DND-41 (cell line): Measurements from ENCODE around the gene CTTNBP2.

ENCODE experiments used
- ATAC-seq: fragments of 200-7000 bp; cut with Tn5 transposase; 3 replicates; pipeline ENCODE4 v1.9.1; 2021; ENCODE audit warnings: low read depth; ENCODE audit not compliant: insufficient read depth
- DNase-seq: peaks from one replicate; pipeline ENCODE4 v3.0.0-alpha.2; 2020
- H2AFZ ChIP-seq: 2 replicates; pipeline ENCODE4 v1.6.0; 2012; ENCODE audit warnings: low read depth, low read length
- H3K27ac ChIP-seq: 2 replicates; pipeline ENCODE4 v1.5.1; 2012; ENCODE audit warnings: low read length, inconsistent platforms
- H3K27me3 ChIP-seq: fragments of 200-600 bp; sonication (generic); 2 replicates; pipeline ENCODE4 v1.6.0; 2012; ENCODE audit warnings: low read length, mild to moderate bottlenecking, inconsistent platforms; ENCODE audit not compliant: insufficient read depth, poor library complexity
- H3K36me3 ChIP-seq: 2 replicates; pipeline ENCODE4 v1.5.1; 2012; ENCODE audit warnings: low read length, inconsistent platforms; ENCODE audit not compliant: insufficient read depth
- H3K4me1 ChIP-seq: 2 replicates; pipeline ENCODE4 v1.5.1; 2012; ENCODE audit warnings: mild to moderate bottlenecking, low read length; ENCODE audit not compliant: insufficient read depth
- H3K4me2 ChIP-seq: 2 replicates; pipeline ENCODE4 v1.6.0; 2012; ENCODE audit warnings: mild to moderate bottlenecking, moderate library complexity, low read length, inconsistent platforms; ENCODE audit not compliant: insufficient read depth
- H3K4me3 ChIP-seq, 2 experiments: fragments of 200-600 bp in 1 of 2; shearing (Covaris generic) in 1 of 2; 2 replicates each; pipeline ENCODE4 v1.5.1; 2012 to 2016; ENCODE audit warnings: inconsistent platforms in 2 of 2, low read length in 2 of 2, mild to moderate bottlenecking in 2 of 2, low read depth in 1 of 2, moderate library complexity in 1 of 2
- H3K79me2 ChIP-seq: 2 replicates; pipeline ENCODE4 v1.6.0; 2012; ENCODE audit warnings: low read length, inconsistent platforms; ENCODE audit not compliant: insufficient read depth
- H3K9ac ChIP-seq: 2 replicates; pipeline ENCODE4 v1.6.0; 2012; ENCODE audit warnings: low read depth, mild to moderate bottlenecking, inconsistent platforms, low read length, moderate library complexity
- H3K9me3 ChIP-seq: 2 replicates; pipeline ENCODE4 v1.5.1; 2012; ENCODE audit warnings: low read length, moderate library complexity, mild to moderate bottlenecking, inconsistent platforms; ENCODE audit not compliant: insufficient read depth, severe bottlenecking
- H4K20me1 ChIP-seq: 2 replicates; pipeline ENCODE4 v1.6.0; 2012; ENCODE audit warnings: low read length; ENCODE audit not compliant: insufficient read depth
- EZH2 ChIP-seq: IDR thresholded peaks from 3 replicates; pipeline ENCODE4 v1.6.1; 2012; ENCODE audit warnings: borderline replicate concordance, low read depth, mild to moderate bottlenecking, moderate library complexity, low read length, inconsistent platforms; ENCODE audit not compliant: severe bottlenecking
- TF ChIP-seq, protein P1 (sequence below): IDR thresholded peaks from 2 replicates; pipeline ENCODE4 v1.5.1; 2012; ENCODE audit warnings: borderline replicate concordance, low read length, moderate library complexity, mild to moderate bottlenecking; ENCODE audit not compliant: poor library complexity, severe bottlenecking; ENCODE audit errors: extremely low read depth

Gene CTTNBP2

DNA sequence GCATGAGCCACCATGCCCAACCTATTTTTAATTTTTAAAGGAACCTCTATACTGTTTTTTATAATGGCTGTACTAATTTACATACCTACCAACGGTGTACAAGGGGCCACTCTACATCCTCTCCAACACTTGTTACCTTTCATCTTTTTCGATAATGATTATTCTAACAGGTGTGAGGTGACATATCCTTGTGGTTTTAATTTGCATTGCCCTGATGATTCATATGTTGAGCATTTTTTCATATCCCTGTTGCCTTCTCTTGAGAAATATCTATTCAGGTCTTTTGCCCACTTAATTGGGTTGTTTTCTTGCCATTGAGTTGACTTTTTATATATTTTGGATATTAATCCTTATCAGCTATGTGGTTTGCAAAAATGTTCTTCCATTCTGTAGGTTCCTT lies 167.0 kb downstream of the CTTNBP2 start:
- no peaks in the 10 kb centered on the region for H3K79me2 ChIP-seq
- H3K27me3 ChIP-seq = no peaks in the 10 kb centered on the region
- no peak for TF ChIP-seq EZH2
- TF ChIP-seq, protein P1, sequence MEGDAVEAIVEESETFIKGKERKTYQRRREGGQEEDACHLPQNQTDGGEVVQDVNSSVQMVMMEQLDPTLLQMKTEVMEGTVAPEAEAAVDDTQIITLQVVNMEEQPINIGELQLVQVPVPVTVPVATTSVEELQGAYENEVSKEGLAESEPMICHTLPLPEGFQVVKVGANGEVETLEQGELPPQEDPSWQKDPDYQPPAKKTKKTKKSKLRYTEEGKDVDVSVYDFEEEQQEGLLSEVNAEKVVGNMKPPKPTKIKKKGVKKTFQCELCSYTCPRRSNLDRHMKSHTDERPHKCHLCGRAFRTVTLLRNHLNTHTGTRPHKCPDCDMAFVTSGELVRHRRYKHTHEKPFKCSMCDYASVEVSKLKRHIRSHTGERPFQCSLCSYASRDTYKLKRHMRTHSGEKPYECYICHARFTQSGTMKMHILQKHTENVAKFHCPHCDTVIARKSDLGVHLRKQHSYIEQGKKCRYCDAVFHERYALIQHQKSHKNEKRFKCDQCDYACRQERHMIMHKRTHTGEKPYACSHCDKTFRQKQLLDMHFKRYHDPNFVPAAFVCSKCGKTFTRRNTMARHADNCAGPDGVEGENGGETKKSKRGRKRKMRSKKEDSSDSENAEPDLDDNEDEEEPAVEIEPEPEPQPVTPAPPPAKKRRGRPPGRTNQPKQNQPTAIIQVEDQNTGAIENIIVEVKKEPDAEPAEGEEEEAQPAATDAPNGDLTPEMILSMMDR = no peak
- H4K20me1 ChIP-seq = no peaks in the 10 kb centered on the region
- ATAC-seq (no peak), DNase-seq (no peak)
- no peak overlapping the region for H3K9ac ChIP-seq
- H3K4me3 ChIP-seq = no peak overlapping the region
- H3K36me3 ChIP-seq = no peaks in the 10 kb centered on the region
- H2AFZ ChIP-seq = no peak overlapping the region
- H3K9me3 ChIP-seq = no peaks in the 10 kb centered on the region
- no peak overlapping the region for H3K27ac ChIP-seq
- no peak overlapping the region for H3K4me2 ChIP-seq
- peaks cover 39% of the 10 kb centered on the region for H3K4me1 ChIP-seq

DNA sequence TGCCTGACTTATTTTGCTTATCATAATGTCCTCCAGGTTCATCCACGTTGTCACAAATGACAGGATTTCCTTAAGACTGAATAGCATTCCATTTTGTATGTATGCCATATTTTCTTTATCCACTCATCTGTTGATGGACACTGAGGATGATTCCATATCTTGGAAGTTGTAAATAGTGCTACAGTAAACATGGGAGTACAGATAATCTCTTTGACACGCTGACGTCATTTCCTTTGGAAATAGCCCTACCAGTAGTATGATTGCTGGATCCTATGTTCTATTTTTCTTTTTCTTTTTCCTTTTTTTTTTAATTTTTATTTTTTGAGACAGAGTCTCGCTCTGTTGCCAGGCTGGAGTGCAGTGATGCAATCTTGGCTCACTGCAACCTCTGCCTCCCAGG lies 167.6 kb downstream of the CTTNBP2 start:
- no peaks in the 10 kb centered on the region for H4K20me1 ChIP-seq
- no peaks in the 10 kb centered on the region for H3K27me3 ChIP-seq

DNA sequence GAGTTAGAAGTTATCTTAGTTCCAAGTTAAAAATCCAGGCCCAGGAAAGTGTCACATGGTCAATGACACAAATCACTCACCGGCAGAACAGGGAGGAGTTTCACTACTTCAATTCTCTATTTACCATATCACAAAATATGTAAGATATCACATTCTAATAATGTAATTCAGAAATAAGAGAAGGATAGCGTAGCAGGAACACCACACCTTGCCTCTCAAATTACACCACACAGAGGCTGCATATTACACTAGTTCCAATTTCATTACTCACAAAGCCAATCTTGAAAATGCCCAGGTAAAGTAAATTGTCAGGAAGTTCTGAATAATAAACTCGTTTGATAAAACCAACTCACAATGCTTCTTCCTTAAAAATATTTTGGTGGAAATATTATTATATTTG lies 169.2 kb downstream of the CTTNBP2 start:
- TF ChIP-seq, protein P1 = no peak
- no peak for TF ChIP-seq EZH2
- no peak overlapping the region for H3K9ac ChIP-seq

More for the DNA sequence above, 167.6 kb downstream of the CTTNBP2 start:
- ATAC-seq (no peak), DNase-seq (no peak)
- H3K36me3 ChIP-seq = no peaks in the 10 kb centered on the region
- H3K9me3 ChIP-seq = no peaks in the 10 kb centered on the region
- H2AFZ ChIP-seq = no peak overlapping the region
- no peak overlapping the region for H3K27ac ChIP-seq
- no peaks in the 10 kb centered on the region for H3K79me2 ChIP-seq
- peaks cover 33% of the 10 kb centered on the region for H3K4me1 ChIP-seq
- no peak overlapping the region for H3K4me2 ChIP-seq
- no peak overlapping the region for H3K4me3 ChIP-seq
- no peak for TF ChIP-seq EZH2
- TF ChIP-seq, protein P1 = no peak
- H3K9ac ChIP-seq = no peak overlapping the region

DNA sequence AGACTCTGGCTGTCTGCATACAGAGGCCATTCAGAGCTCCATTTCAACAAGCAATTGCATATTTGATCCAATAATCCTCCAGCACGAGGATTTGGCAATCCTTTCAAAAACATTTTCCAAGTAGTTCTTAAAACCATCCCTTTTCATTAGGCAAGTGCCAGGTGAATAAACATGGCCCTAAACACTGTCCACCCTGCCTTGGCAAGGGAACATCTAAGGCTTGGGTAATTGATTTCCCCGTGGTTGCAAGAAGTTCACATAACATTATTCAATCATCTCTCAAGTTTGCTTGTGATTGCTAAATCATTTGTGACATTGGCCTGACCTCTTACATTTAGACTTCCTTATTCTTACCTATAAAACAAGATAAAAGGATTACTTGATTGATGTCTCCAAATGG lies 175.2 kb downstream of the CTTNBP2 start:
- no peak for TF ChIP-seq EZH2
- TF ChIP-seq, protein P1 = no peak
- no peaks in the 10 kb centered on the region for H3K27me3 ChIP-seq
- H3K9ac ChIP-seq = no peak overlapping the region
- H3K9me3 ChIP-seq = no peaks in the 10 kb centered on the region
- no peak overlapping the region for H3K4me3 ChIP-seq
- DNase-seq (no peak), ATAC-seq (no peak)
- H2AFZ ChIP-seq = no peak overlapping the region
- H3K4me2 ChIP-seq = no peak overlapping the region
- no peaks in the 10 kb centered on the region for H3K36me3 ChIP-seq
- H3K4me1 ChIP-seq = peaks cover 11% of the 10 kb centered on the region
- H4K20me1 ChIP-seq = no peaks in the 10 kb centered on the region
- H3K79me2 ChIP-seq = no peaks in the 10 kb centered on the region
- no peak overlapping the region for H3K27ac ChIP-seq

More for the DNA sequence above, 169.2 kb downstream of the CTTNBP2 start:
- no peaks in the 10 kb centered on the region for H3K27me3 ChIP-seq
- no peak overlapping the region for H3K4me2 ChIP-seq
- DNase-seq (no peak), ATAC-seq (no peak)
- H2AFZ ChIP-seq = no peak overlapping the region
- H3K27ac ChIP-seq = no peak overlapping the region
- no peaks in the 10 kb centered on the region for H3K9me3 ChIP-seq
- H4K20me1 ChIP-seq = no peaks in the 10 kb centered on the region
- H3K36me3 ChIP-seq = no peaks in the 10 kb centered on the region
- H3K79me2 ChIP-seq = no peaks in the 10 kb centered on the region
- peaks cover 17% of the 10 kb centered on the region for H3K4me1 ChIP-seq
- H3K4me3 ChIP-seq = no peak overlapping the region
